ENCODE results near the gene CNIH1.

CNIH1 gene

GRCh38 chr14:54467280-54467679 is 26.1 kb upstream of the CNIH1 start:
- no peaks in the 10 kb centered on the region for H3K4me1 ChIP-seq (ENCODE audit: control insufficient read depth, low read length)
- H4K20me1 ChIP-seq (ENCODE audit: control insufficient read depth, insufficient read depth, low read depth, low read length) = no peaks in the 10 kb centered on the region
- H3K79me2 ChIP-seq (ENCODE audit: control insufficient read depth, low read length) = no peaks in the 10 kb centered on the region
- no peak overlapping the region for H3K4me2 ChIP-seq (ENCODE audit: low read length)
- no peaks in the 10 kb centered on the region for H3K9me2 ChIP-seq (replicated peaks; ENCODE audit: control insufficient read depth, low read length)
- no peak overlapping the region for H3K27ac ChIP-seq (ENCODE audit: low read depth, low read length)
- H3K9me3 ChIP-seq (ENCODE audit: control insufficient read depth, insufficient read depth, low read length) = peaks cover 14% of the 10 kb centered on the region
- peaks cover 3% of the 10 kb centered on the region; the same call in 1 of the 2 replicates for H3K27me3 ChIP-seq (ENCODE audit: control insufficient read depth, low read length)
- TF ChIP-seq CTCF (IDR thresholded peaks at IDR 0.05; ENCODE audit: low read depth, low read length, poor library complexity, severe bottlenecking) = no peak
- no peak for TF ChIP-seq EZH2phosphoT487 (IDR thresholded peaks at IDR 0.05; ENCODE audit: borderline replicate concordance, low read length)
- H3F3A ChIP-seq (ENCODE audit: control insufficient read depth, insufficient read depth) = no peaks in the 10 kb centered on the region
- H3K4me3 ChIP-seq (ENCODE audit: low read length) = no peak overlapping the region
- no peaks in the 10 kb centered on the region for H3K36me3 ChIP-seq (ENCODE audit: control insufficient read depth, low read length)

- Histone ChIP-seq H3K9me2 (replicated peaks; ENCODE audit: control insufficient read depth, low read length) (no peaks in the 10 kb centered on the region), H3K27me3 (ENCODE audit: control insufficient read depth, low read length) (peaks cover 3% of the 10 kb centered on the region; the same call in 1 of the 2 replicates), H3F3A (ENCODE audit: control insufficient read depth, insufficient read depth) (no peaks in the 10 kb centered on the region), H4K20me1 (ENCODE audit: control insufficient read depth, insufficient read depth, low read depth, low read length) (no peaks in the 10 kb centered on the region), H3K36me3 (ENCODE audit: control insufficient read depth, low read length) (no peaks in the 10 kb centered on the region), H3K4me1 (ENCODE audit: control insufficient read depth, low read length) (no peaks in the 10 kb centered on the region), H3K4me2 (ENCODE audit: low read length) (no peak overlapping the region), H3K27ac (ENCODE audit: low read depth, low read length) (no peak overlapping the region), H3K4me3 (ENCODE audit: low read length) (no peak overlapping the region), H3K9me3 (ENCODE audit: control insufficient read depth, insufficient read depth, low read length) (peaks cover 14% of the 10 kb centered on the region), H3K79me2 (ENCODE audit: control insufficient read depth, low read length) (no peaks in the 10 kb centered on the region)
- TF ChIP-seq EZH2phosphoT487 (IDR thresholded peaks at IDR 0.05; ENCODE audit: borderline replicate concordance, low read length) (no peak), CTCF (IDR thresholded peaks at IDR 0.05; ENCODE audit: low read depth, low read length, poor library complexity, severe bottlenecking) (no peak)
Observed at GRCh38 chr14:54465654-54466053, 24.5 kb upstream of the CNIH1 start.

- no peak for TF ChIP-seq EZH2phosphoT487 (IDR thresholded peaks at IDR 0.05; ENCODE audit: borderline replicate concordance, low read length)
- TF ChIP-seq CTCF (IDR thresholded peaks at IDR 0.05; ENCODE audit: low read depth, low read length, poor library complexity, severe bottlenecking) = no peak
Observed at GRCh38 chr14:54462048-54462447, 20.9 kb upstream of the CNIH1 start.

More at GRCh38 chr14:54462048-54462447, 20.9 kb upstream of the CNIH1 start:
- H3K9me2 ChIP-seq (replicated peaks; ENCODE audit: control insufficient read depth, low read length) = no peaks in the 10 kb centered on the region
- no peak overlapping the region for H3K4me3 ChIP-seq (ENCODE audit: low read length)
- H3K27ac ChIP-seq (ENCODE audit: low read depth, low read length) = no peak overlapping the region
- no peaks in the 10 kb centered on the region for H3F3A ChIP-seq (ENCODE audit: control insufficient read depth, insufficient read depth)
- no peak overlapping the region for H3K4me2 ChIP-seq (ENCODE audit: low read length)
- H3K27me3 ChIP-seq (ENCODE audit: control insufficient read depth, low read length) = peaks cover 3% of the 10 kb centered on the region; the same call in 1 of the 2 replicates
- H3K36me3 ChIP-seq (ENCODE audit: control insufficient read depth, low read length) = no peaks in the 10 kb centered on the region
- no peaks in the 10 kb centered on the region for H4K20me1 ChIP-seq (ENCODE audit: control insufficient read depth, insufficient read depth, low read depth, low read length)
- H3K79me2 ChIP-seq (ENCODE audit: control insufficient read depth, low read length) = no peaks in the 10 kb centered on the region
- H3K4me1 ChIP-seq (ENCODE audit: control insufficient read depth, low read length) = no peaks in the 10 kb centered on the region
- H3K9me3 ChIP-seq (ENCODE audit: control insufficient read depth, insufficient read depth, low read length) = peaks cover 25% of the 10 kb centered on the region

Data from DOHH2 (cell line).